Thyroid gland (tissue), 4 donors: ENCODE results near the gene SHROOM3. TPM values are rescaled to one million over a fixed set of nuclear protein-coding genes. Genes with fewer than 3 reads are reported as not detected.

Experiments
- DNase-seq, 2 donors: peaks; one replicate each; pipeline ENCODE4 v3.0.0-alpha.2; 2019
- H3K27ac ChIP-seq, 3 donors: fragments of 200-600 bp; sonication (generic); 1 replicate in 2 of 3; 2 replicates in 1 of 3; pipeline ENCODE4 v1.5.1; 2016 to 2019; ENCODE audit warnings: mild to moderate bottlenecking in 1 of 3, moderate library complexity in 1 of 3
- H3K27me3 ChIP-seq: fragments of 200-600 bp; sonication (generic); one replicate; pipeline ENCODE4 v1.5.1; 2019
- H3K36me3 ChIP-seq, 2 donors: fragments of 200-600 bp; sonication (generic); one replicate each; pipeline ENCODE4 v1.5.1; 2016 to 2019
- H3K4me1 ChIP-seq, 2 donors: fragments of 200-600 bp; sonication (generic); one replicate each; pipeline ENCODE4 v1.5.1; 2017 to 2019
- H3K4me3 ChIP-seq, 3 donors: fragments of 200-600 bp; sonication (generic); replicated peaks in 1 of 3; 1 replicate in 2 of 3; 2 replicates in 1 of 3; pipeline ENCODE4 v1.5.1; 2016; ENCODE audit warnings: mild to moderate bottlenecking in 1 of 3
- H3K9me3 ChIP-seq: fragments of 200-600 bp; sonication (generic); one replicate; pipeline ENCODE4 v1.5.1; 2017
- POLR2A ChIP-seq, 2 donors: fragments of 450-650 bp; IDR thresholded peaks; one replicate each; pipeline ENCODE4 v1.6.1; 2017; ENCODE audit warnings: antibody characterized with exemption in 2 of 2, mild to moderate bottlenecking in 2 of 2, moderate library complexity in 1 of 2
- WGBS, 2 donors: methylation state at CpG; one replicate each; pipeline ENCODE4 v1.1.5; 2017; 5-methylcytosine and 5-hydroxymethylcytosine counted together
- intact Hi-C: fragments of 100-400 bp; cut with DNase I; formaldehyde crosslinking; loops from one replicate; pipeline ENCODE4 v1.15.1; 2023
- total RNA-seq, 4 donors: library from RNA; depleted of rRNA; stranded (reverse); fragments of >200 nt; gene quantifications; one replicate each; pipeline ENCODE4 v1.2.3, GENCODE V29; 2016
- TF ChIP-seq, protein P1 (sequence below), 6 experiments: fragments of 200-600 bp in 3 of 6; fragments of 450-650 bp in 3 of 6; sonication (generic) in 3 of 6; IDR thresholded peaks; one replicate each; pipeline ENCODE4 v1.5.1; 2016 to 2019; ENCODE audit warnings: antibody characterized with exemption in 6 of 6, mild to moderate bottlenecking in 2 of 6, inconsistent platforms in 1 of 6, moderate library complexity in 1 of 6

SHROOM3 gene
- total RNA-seq, 4 donors from 2014 or later, result 41.7 to 77.8 (median 62.0) TPM

DNA sequence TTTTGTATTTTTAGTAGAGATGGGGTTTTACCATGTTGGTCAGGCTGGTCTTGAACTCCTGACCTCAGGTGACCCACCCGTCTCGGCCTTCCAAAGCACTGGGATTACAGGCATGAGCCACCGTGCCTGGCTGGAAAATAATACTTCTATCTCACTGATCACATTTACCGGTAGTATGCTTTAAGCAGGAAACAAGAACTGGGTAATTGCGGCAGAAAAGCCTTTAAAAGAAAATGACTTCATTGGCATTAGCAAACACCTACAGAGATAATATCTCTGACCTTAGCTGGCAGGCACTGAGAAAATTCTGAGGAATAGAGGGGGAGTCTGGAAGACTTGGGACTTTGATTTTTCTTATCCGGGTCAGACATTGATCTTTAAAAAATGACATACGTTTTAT lies 78.5 kb downstream of the SHROOM3 start:
- no peak for DNase-seq
- TF ChIP-seq, protein P1, sequence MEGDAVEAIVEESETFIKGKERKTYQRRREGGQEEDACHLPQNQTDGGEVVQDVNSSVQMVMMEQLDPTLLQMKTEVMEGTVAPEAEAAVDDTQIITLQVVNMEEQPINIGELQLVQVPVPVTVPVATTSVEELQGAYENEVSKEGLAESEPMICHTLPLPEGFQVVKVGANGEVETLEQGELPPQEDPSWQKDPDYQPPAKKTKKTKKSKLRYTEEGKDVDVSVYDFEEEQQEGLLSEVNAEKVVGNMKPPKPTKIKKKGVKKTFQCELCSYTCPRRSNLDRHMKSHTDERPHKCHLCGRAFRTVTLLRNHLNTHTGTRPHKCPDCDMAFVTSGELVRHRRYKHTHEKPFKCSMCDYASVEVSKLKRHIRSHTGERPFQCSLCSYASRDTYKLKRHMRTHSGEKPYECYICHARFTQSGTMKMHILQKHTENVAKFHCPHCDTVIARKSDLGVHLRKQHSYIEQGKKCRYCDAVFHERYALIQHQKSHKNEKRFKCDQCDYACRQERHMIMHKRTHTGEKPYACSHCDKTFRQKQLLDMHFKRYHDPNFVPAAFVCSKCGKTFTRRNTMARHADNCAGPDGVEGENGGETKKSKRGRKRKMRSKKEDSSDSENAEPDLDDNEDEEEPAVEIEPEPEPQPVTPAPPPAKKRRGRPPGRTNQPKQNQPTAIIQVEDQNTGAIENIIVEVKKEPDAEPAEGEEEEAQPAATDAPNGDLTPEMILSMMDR (IDR thresholded peaks at IDR 0.05), result no peak
- TF ChIP-seq POLR2A (IDR thresholded peaks at IDR 0.05), result no peak
- no peaks in the 10 kb centered on the region for H3K27me3 ChIP-seq
- H3K4me3 ChIP-seq, result no peak overlapping the region
- no peaks in the 10 kb centered on the region for H3K4me1 ChIP-seq
- H3K9me3 ChIP-seq, result no peaks in the 10 kb centered on the region
- no peak overlapping the region for H3K27ac ChIP-seq
- intact Hi-C loops, result loop anchor here (5.0 to 10.0 kb wide), 2 partner anchors 241 to 689 kb away; no protein-coding TSS in a partner anchor
- 87 to 88% methylated on average over 7 of the region's 7 CpGs for WGBS, 2 donors
- H3K36me3 ChIP-seq, result no peaks in the 10 kb centered on the region

GRCh38 chr4:76514087-76514486 lies 79.1 kb downstream of the SHROOM3 start:
- DNase-seq, result no peak
- Histone ChIP-seq H3K36me3 (no peaks in the 10 kb centered on the region), H3K27ac (no peak overlapping the region), H3K9me3 (no peaks in the 10 kb centered on the region), H3K27me3 (no peaks in the 10 kb centered on the region), H3K4me3 (no peak overlapping the region), H3K4me1 (no peaks in the 10 kb centered on the region)
- intact Hi-C loops, result loop anchor here (5.0 to 10.0 kb wide), 2 partner anchors 241 to 688 kb away; no protein-coding TSS in a partner anchor
- TF ChIP-seq, protein P1 (IDR thresholded peaks at IDR 0.05), result no peak
- TF ChIP-seq POLR2A (IDR thresholded peaks at IDR 0.05), result no peak

- Histone ChIP-seq H3K27ac (no peak overlapping the region), H3K9me3 (no peaks in the 10 kb centered on the region), H3K4me1 (no peaks in the 10 kb centered on the region), H3K27me3 (no peaks in the 10 kb centered on the region), H3K4me3 (no peak overlapping the region), H3K36me3 (no peaks in the 10 kb centered on the region)
- 89 to 92% methylated on average over 2 of the region's 2 CpGs for WGBS, 2 donors
- TF ChIP-seq POLR2A (IDR thresholded peaks at IDR 0.05), result no peak
- TF ChIP-seq, protein P1 (IDR thresholded peaks at IDR 0.05), result no peak
- no peak for DNase-seq
- intact Hi-C loops, result loop anchor here (10.0 kb wide), 1 partner anchor 239 kb away; no protein-coding TSS in a partner anchor
Observed at GRCh38 chr4:76515975-76516843, 81.2 kb downstream of the SHROOM3 start.

DNA sequence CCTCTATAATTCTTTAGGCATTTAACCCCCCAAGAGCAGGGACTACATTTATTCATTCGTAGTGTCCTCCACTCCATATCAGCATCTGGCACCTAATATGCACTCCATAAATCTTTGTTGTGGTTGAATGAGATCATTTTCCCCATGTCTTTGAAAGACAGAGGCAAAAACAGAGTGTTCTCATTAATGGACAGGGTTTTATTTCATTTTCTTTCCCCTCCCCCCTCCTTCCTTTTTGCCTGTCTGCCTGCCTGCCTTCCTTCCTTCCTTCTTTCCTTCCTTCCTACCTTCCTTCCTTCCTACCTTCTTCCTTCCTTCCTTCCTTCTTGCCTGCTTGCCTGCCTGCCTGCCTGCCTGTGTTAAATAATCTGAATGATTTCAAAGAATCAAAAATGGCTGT lies 83.2 kb downstream of the SHROOM3 start:
- no peak for DNase-seq
- 82 to 84% methylated on average over 1 of the region's 1 CpG for WGBS, 2 donors
- no peaks in the 10 kb centered on the region for H3K9me3 ChIP-seq
- no peak overlapping the region for H3K4me3 ChIP-seq
- H3K27me3 ChIP-seq, result no peaks in the 10 kb centered on the region
- no peaks in the 10 kb centered on the region for H3K36me3 ChIP-seq
- intact Hi-C loops, result loop anchor here (10.0 kb wide), 1 partner anchor 237 kb away; no protein-coding TSS in a partner anchor
- no peaks in the 10 kb centered on the region for H3K4me1 ChIP-seq
- no peak for TF ChIP-seq POLR2A (IDR thresholded peaks at IDR 0.05)
- TF ChIP-seq, protein P1 (IDR thresholded peaks at IDR 0.05), result no peak
- H3K27ac ChIP-seq, result no peak overlapping the region

DNA sequence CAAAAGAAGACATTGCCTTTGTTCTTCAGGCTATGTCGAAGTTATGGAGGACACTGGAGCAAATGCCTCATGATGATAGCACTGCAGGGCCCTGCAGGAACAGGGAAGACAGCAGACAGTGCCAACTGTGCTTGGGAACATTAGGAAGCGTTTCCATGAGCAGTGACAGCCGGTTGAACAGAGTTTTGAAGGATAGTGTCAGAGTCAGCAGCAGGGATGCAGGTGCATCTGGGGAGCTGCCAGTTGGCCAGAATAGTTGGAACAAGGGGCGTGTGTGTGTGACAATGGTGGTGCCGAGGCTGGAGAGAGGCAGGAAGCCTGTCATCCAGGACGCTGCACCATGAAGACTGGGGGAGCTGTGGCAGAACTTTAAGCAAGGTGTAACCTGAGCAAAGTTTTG lies 88.6 kb downstream of the SHROOM3 start:
- Histone ChIP-seq H3K27ac (no peak overlapping the region), H3K4me1 (peaks cover 6 to 10% of the 10 kb centered on the region in 2 donors), H3K36me3 (no peaks in the 10 kb centered on the region), H3K4me3 (no peak overlapping the region), H3K27me3 (no peaks in the 10 kb centered on the region), H3K9me3 (no peaks in the 10 kb centered on the region)
- intact Hi-C loops, result no loop called here
- TF ChIP-seq POLR2A (IDR thresholded peaks at IDR 0.05), result no peak
- TF ChIP-seq, protein P1 (IDR thresholded peaks at IDR 0.05), result no peak
- 82 to 84% methylated on average over 6 of the region's 6 CpGs for WGBS, 2 donors
- no peak for DNase-seq
